CD4-positive, CD25-positive, alpha-beta regulatory T cell (primary cell): ENCODE measurements around the gene ATG13. TPM values are rescaled to one million over a fixed set of nuclear protein-coding genes. Genes with fewer than 3 reads are reported as not detected.

ENCODE experiments used
- ATAC-seq, 2 donors: fragments of 150-1000 bp; cut with Tn5 transposase; one replicate each; pipeline ENCODE4 v1.10.0; 2021; ENCODE audit warnings: low read depth in 2 of 2, moderate number of reproducible peaks in 2 of 2, moderate library complexity in 1 of 2
- DNase-seq, 3 donors: peaks; one replicate each; pipeline versions ENCODE4 v3.0.0 to v3.0.0-alpha.2; 2012 to 2022; ENCODE audit warnings: mixed read lengths in 1 of 3
- H3K27ac ChIP-seq: one replicate; pipeline ENCODE4 v1.7.0; 2013; ENCODE audit warnings: mild to moderate bottlenecking, low read length; ENCODE audit not compliant: insufficient read depth, poor library complexity, severe bottlenecking
- H3K27me3 ChIP-seq: one replicate; pipeline ENCODE4 v1.7.0; 2013; ENCODE audit warnings: low read length; ENCODE audit not compliant: control insufficient read depth, insufficient read depth
- H3K36me3 ChIP-seq: one replicate; pipeline ENCODE4 v1.7.0; 2013; ENCODE audit warnings: mild to moderate bottlenecking, low read length, moderate library complexity; ENCODE audit not compliant: control insufficient read depth, insufficient read depth
- H3K4me1 ChIP-seq: 2 replicates; pipeline ENCODE4 v1.7.0; 2013; ENCODE audit warnings: mild to moderate bottlenecking, low read length; ENCODE audit not compliant: insufficient read depth, control insufficient read depth, poor library complexity, severe bottlenecking
- H3K4me3 ChIP-seq: one replicate; pipeline ENCODE4 v1.7.0; 2013; ENCODE audit warnings: low read depth, mild to moderate bottlenecking, low read length, moderate library complexity
- H3K9me3 ChIP-seq, 2 experiments: 1 replicate in 1 of 2; 2 replicates in 1 of 2; pipeline ENCODE4 v1.7.0; 2013; ENCODE audit warnings: low read length in 2 of 2, mild to moderate bottlenecking in 1 of 2, moderate library complexity in 1 of 2; ENCODE audit not compliant: control insufficient read depth in 2 of 2
- H3K27ac Mint-ChIP-seq, 3 donors: one replicate each; pipeline ENCODE4 v1.8.0; 2020 to 2022; ENCODE audit warnings: mild to moderate bottlenecking in 3 of 3, mixed read lengths in 3 of 3, moderate library complexity in 2 of 3
- H3K27me3 Mint-ChIP-seq: one replicate; pipeline ENCODE4 v1.8.0; 2022; ENCODE audit warnings: mild to moderate bottlenecking, mixed read lengths
- H3K36me3 Mint-ChIP-seq: one replicate; pipeline ENCODE4 v1.8.0; 2020; ENCODE audit warnings: mixed read lengths
- H3K4me1 Mint-ChIP-seq, 4 donors: one replicate each; pipeline ENCODE4 v1.8.0; 2020 to 2022; ENCODE audit warnings: mixed read lengths in 4 of 4, mild to moderate bottlenecking in 1 of 4
- H3K4me3 Mint-ChIP-seq, 4 donors: one replicate each; pipeline ENCODE4 v1.8.0; 2020 to 2022; ENCODE audit warnings: mild to moderate bottlenecking in 4 of 4, mixed read lengths in 4 of 4, moderate library complexity in 3 of 4
- H3K9me3 Mint-ChIP-seq, 7 donors: one replicate each; pipeline ENCODE4 v1.8.0; 2020 to 2022; ENCODE audit warnings: mixed read lengths in 7 of 7, mild to moderate bottlenecking in 3 of 7, moderate library complexity in 2 of 7
- polyA plus RNA-seq, 4 donors: library from polyadenylated mRNA; unstranded; fragments of 300-500 nt; fragmentation: Illumina TruSeq; gene quantifications; one replicate each; pipeline ENCODE4 v1.2.3, GENCODE V29; 2021
- total RNA-seq: library from RNA; stranded (reverse); gene quantifications from one replicate; pipeline ENCODE4 v1.2.3, GENCODE V29; 2022

The ATG13 gene
- total and polyA plus RNA-seq, 5 donors from 2014 or later, result 69.0 to 135 (median 77.1) TPM

GRCh38 chr11:46724088-46724487, 106.7 kb downstream of the ATG13 start:
- Mint-ChIP-seq H3K4me1 (peaks cover 0 to under 1% (median 0%) of the 10 kb centered on the region in 4 donors), H3K27me3 (no peaks in the 10 kb centered on the region), H3K36me3 (no peaks in the 10 kb centered on the region), H3K4me3 (no peak overlapping the region), H3K9me3 (no peaks in the 10 kb centered on the region), H3K27ac (no peak overlapping the region)
- H3K9me3 ChIP-seq, result no peaks in the 10 kb centered on the region
- H3K27ac ChIP-seq, result no peak overlapping the region
- H3K36me3 ChIP-seq, result no peaks in the 10 kb centered on the region
- no peaks in the 10 kb centered on the region for H3K27me3 ChIP-seq
- no peak for ATAC-seq
- DNase-seq, result no peak
- H3K4me3 ChIP-seq, result no peak overlapping the region
- H3K4me1 ChIP-seq, result no peaks in the 10 kb centered on the region

Other genes with a start within 250 kb of the ATG13 start
- 6.1 TPM for gene MDK, start 235.9 kb upstream of the ATG13 start, total RNA-seq
- gene MDK, start 235.9 kb upstream of the ATG13 start, polyA plus RNA-seq, result not detected
- 2.8 TPM for gene CHRM4, start 225.8 kb upstream of the ATG13 start, total RNA-seq
- 1 to 10 TPM in 1 of 4 donors, under 1 TPM in 2, not detected in 1; 0.15 to 1.1 (median 0.84) TPM for gene CHRM4, start 225.8 kb upstream of the ATG13 start, polyA plus RNA-seq
- 61.0 TPM for gene AMBRA1, start 23.5 kb upstream of the ATG13 start, total RNA-seq
- gene AMBRA1, start 23.5 kb upstream of the ATG13 start, polyA plus RNA-seq, result 10 to 100 TPM in 3 of 4 donors, 1 to 10 TPM in 1; 8.2 to 18.3 (median 12.0) TPM
- gene HARBI1, start 326 bp upstream of the ATG13 start, total RNA-seq, result 19.2 TPM
- 10 to 100 TPM in 2 of 4 donors, 1 to 10 TPM in 2; 8.4 to 13.9 (median 9.4) TPM for gene HARBI1, start 326 bp upstream of the ATG13 start, polyA plus RNA-seq
- gene ARHGAP1, start 83.1 kb downstream of the ATG13 start, total RNA-seq, result 72.5 TPM
- gene ARHGAP1, start 83.1 kb downstream of the ATG13 start, polyA plus RNA-seq, result 10 to 100 TPM; 46.6 to 63.6 (median 51.1) TPM
- 12.4 TPM for gene ZNF408, start 83.5 kb downstream of the ATG13 start, total RNA-seq
- 10 to 100 TPM in 1 of 4 donors, 1 to 10 TPM in 3; 6.3 to 12.9 (median 8.0) TPM for gene ZNF408, start 83.5 kb downstream of the ATG13 start, polyA plus RNA-seq
- gene F2, start 101.7 kb downstream of the ATG13 start, total RNA-seq, result not detected
- not detected for gene F2, start 101.7 kb downstream of the ATG13 start, polyA plus RNA-seq
- 45.4 TPM for gene CKAP5, start 228.7 kb downstream of the ATG13 start, total RNA-seq
- 10 to 100 TPM in 3 of 4 donors, 1 to 10 TPM in 1; 8.7 to 14.1 (median 12.2) TPM for gene CKAP5, start 228.7 kb downstream of the ATG13 start, polyA plus RNA-seq